Islet precursor cell (in vitro differentiated cells): Measurements from ENCODE around the gene NPSR1.

ENCODE experiments used
- DNase-seq: peaks from one replicate; pipeline ENCODE4 v3.0.0-alpha.2; 2018

The NPSR1 gene

GRCh38 chr7:34759477-34760125 lies 101.6 kb downstream of the NPSR1 start:
- DNase-seq = no peak

GRCh38 chr7:34760271-34760670 lies 102.3 kb downstream of the NPSR1 start:
- no peak for DNase-seq

GRCh38 chr7:34761206-34761605 lies 103.2 kb downstream of the NPSR1 start:
- DNase-seq = no peak

- DNase-seq = no peak
Measured at GRCh38 chr7:34761627-34762026, 103.6 kb downstream of the NPSR1 start.

- no peak for DNase-seq
Measured at GRCh38 chr7:34762764-34763163, 104.7 kb downstream of the NPSR1 start.

GRCh38 chr7:34772296-34772938 lies 114.4 kb downstream of the NPSR1 start:
- peak; percentile 67 for DNase-seq

GRCh38 chr7:34776748-34777358 lies 118.8 kb downstream of the NPSR1 start:
- DNase-seq = no peak

- no peak for DNase-seq
Measured at GRCh38 chr7:34780546-34780945, 122.5 kb downstream of the NPSR1 start.

GRCh38 chr7:34787586-34787985 lies 129.6 kb downstream of the NPSR1 start:
- no peak for DNase-seq

GRCh38 chr7:34806831-34807230 lies 148.8 kb downstream of the NPSR1 start:
- no peak for DNase-seq

- DNase-seq = no peak
Measured at GRCh38 chr7:34807548-34808340, 149.7 kb downstream of the NPSR1 start.

- peak; percentile 61 for DNase-seq
Measured at GRCh38 chr7:34814203-34814842, 156.3 kb downstream of the NPSR1 start.

GRCh38 chr7:34821932-34822558 lies 164.0 kb downstream of the NPSR1 start:
- DNase-seq = no peak

GRCh38 chr7:34823650-34824258 lies 165.7 kb downstream of the NPSR1 start:
- DNase-seq = peak; percentile 65

GRCh38 chr7:34825221-34825620 lies 167.2 kb downstream of the NPSR1 start:
- no peak for DNase-seq

GRCh38 chr7:34830390-34830789 lies 172.4 kb downstream of the NPSR1 start:
- no peak for DNase-seq

GRCh38 chr7:34831436-34831835 lies 173.4 kb downstream of the NPSR1 start:
- no peak for DNase-seq

GRCh38 chr7:34832020-34832419 lies 174.0 kb downstream of the NPSR1 start:
- no peak for DNase-seq

- DNase-seq = peak; percentile 26
Measured at GRCh38 chr7:34835901-34836600, 178.0 kb downstream of the NPSR1 start.

GRCh38 chr7:34837316-34837715 lies 179.3 kb downstream of the NPSR1 start:
- peak; percentile 20 for DNase-seq

GRCh38 chr7:34837801-34838201 lies 179.8 kb downstream of the NPSR1 start:
- DNase-seq = peak; percentile 61
